Panc1 (cell line): ENCODE data around the gene LBH. TPM values are rescaled to one million over a fixed set of nuclear protein-coding genes. Genes with fewer than 3 reads are reported as not detected.
A peak's percentile ranks its signal among the peaks of the same experiment; 100 is the strongest.

Source experiments
- ATAC-seq: fragments of 200-7000 bp; cut with Tn5 transposase; 2 replicates; pipeline ENCODE4 v1.9.1; 2020; ENCODE audit warnings: mild to moderate bottlenecking, moderate library complexity
- BruUV-seq: library from RNA; stranded (reverse); fragments of 400-500 nt; replicated peaks from 2 replicates; lab custom pipeline; 2021; lab: Mats Ljungman, UMichigan
- CTCF ChIA-PET: fragments of 300-600 bp; sonication (Branson Sonifier 250); formaldehyde crosslinking; loops from one replicate; lab custom pipeline; 2022; ENCODE audit warnings: antibody characterized with exemption; lab: Charles Lee
- POLR2A ChIA-PET: fragments of 300-600 bp; sonication (Branson Sonifier 250); formaldehyde crosslinking; loops from one replicate; lab custom pipeline; 2022; ENCODE audit warnings: antibody characterized with exemption; lab: Charles Lee
- DNase-seq: peaks from one replicate; pipeline ENCODE4 v3.0.0-alpha.2; 2010; ENCODE audit warnings: low read depth, low spot score
- H3K27ac ChIP-seq: 2 replicates; pipeline ENCODE4 v1.5.1; 2011; ENCODE audit warnings: mild to moderate bottlenecking, low read length, inconsistent platforms
- H3K27me3 ChIP-seq: fragments of 200-500 bp; sonication (Bioruptor generic); 2 replicates; pipeline ENCODE4 v1.6.0; 2014; ENCODE audit warnings: low read length, inconsistent platforms; ENCODE audit not compliant: control insufficient read depth, insufficient read depth
- H3K36me3 ChIP-seq: fragments of 200-500 bp; sonication (Bioruptor generic); 2 replicates; pipeline ENCODE4 v1.5.1; 2014; ENCODE audit warnings: inconsistent platforms, mild to moderate bottlenecking, low read length, moderate library complexity; ENCODE audit not compliant: control insufficient read depth, insufficient read depth
- H3K4me1 ChIP-seq: 2 replicates; pipeline ENCODE4 v1.5.1; 2011; ENCODE audit warnings: inconsistent platforms, mild to moderate bottlenecking, low read length, moderate library complexity; ENCODE audit not compliant: control insufficient read depth, insufficient read depth
- H3K4me3 ChIP-seq, 2 experiments: 2 replicates each; pipeline ENCODE4 v1.5.1; 2011 to 2012; ENCODE audit warnings: low read depth in 2 of 2, low read length in 2 of 2, mild to moderate bottlenecking in 2 of 2, inconsistent platforms in 1 of 2, moderate library complexity in 1 of 2
- H3K9me3 ChIP-seq: fragments of 200-500 bp; sonication (Bioruptor generic); 2 replicates; pipeline ENCODE4 v1.5.1; 2014; ENCODE audit warnings: low read depth, mild to moderate bottlenecking, inconsistent platforms, low read length, moderate library complexity; ENCODE audit not compliant: control insufficient read depth, insufficient read depth
- CTCF ChIP-seq: fragments of 450-650 bp; IDR thresholded peaks from 2 replicates; pipeline ENCODE4 v1.5.1; 2017; ENCODE audit warnings: mild to moderate bottlenecking
- POLR2AphosphoS5 ChIP-seq: IDR thresholded peaks from 2 replicates; pipeline ENCODE4 v1.6.1; 2012; ENCODE audit warnings: mild to moderate bottlenecking, low read depth, low read length, moderate library complexity
- REST ChIP-seq, 2 experiments: IDR thresholded peaks; 2 replicates each; pipeline ENCODE4 v1.6.1; 2011 to 2012; ENCODE audit warnings: low read depth in 2 of 2, control low read depth in 1 of 2, low read length in 1 of 2, mild to moderate bottlenecking in 1 of 2, moderate library complexity in 1 of 2; ENCODE audit not compliant: insufficient read depth in 1 of 2
- SIN3A ChIP-seq: IDR thresholded peaks from 2 replicates; pipeline ENCODE4 v1.6.1; 2012; ENCODE audit warnings: low read depth, mild to moderate bottlenecking, low read length, moderate library complexity, borderline replicate concordance; ENCODE audit not compliant: insufficient read depth
- TCF7L2 ChIP-seq: IDR thresholded peaks from 2 replicates; pipeline ENCODE4 v1.6.1; 2011; ENCODE audit warnings: mild to moderate bottlenecking, low read depth, low read length, inconsistent platforms
- in situ Hi-C: cut with HindIII; loops from 2 replicates; pipeline ENCODE4 v1.10.0; 2016; ENCODE audit warnings: low sequenced_read_pairs, low pct_unique_long_range_greater_than_20kb
- intact Hi-C: fragments of 100-400 bp; cut with micrococcal nuclease; formaldehyde crosslinking; loops from one replicate; pipeline ENCODE4 v1.10.0; 2022; ENCODE audit not compliant: unreplicated experiment
- total RNA-seq: library from RNA; stranded (reverse); gene quantifications from one replicate; pipeline ENCODE4 v1.2.1, GENCODE V29; 2021; ENCODE audit not compliant: unreplicated experiment

Gene LBH
- total RNA-seq, 1 experiment from 2014 or later: 2.2 TPM

- BruUV-seq: no TSS peak
- in situ Hi-C loops (no loop called here), intact Hi-C loops (no loop called here)
- Histone ChIP-seq H3K9me3 (no peaks in the 10 kb centered on the region), H3K4me3 (no peak overlapping the region), H3K27ac (no peak overlapping the region), H3K27me3 (peaks cover 5% of the 10 kb centered on the region), H3K36me3 (no peaks in the 10 kb centered on the region), H3K4me1 (no peaks in the 10 kb centered on the region)
- DNase-seq (no peak), ATAC-seq (no peak)
- TF ChIP-seq TCF7L2: no peak
- TF ChIP-seq POLR2AphosphoS5: no peak
- no peak for TF ChIP-seq CTCF
- ChIA-PET CTCF (interaction anchor here (1.1 kb wide), 1 partner anchor 504 kb away, joined by 4 read pairs; no protein-coding TSS in a partner anchor), POLR2A (no interaction called here)
Observed at GRCh38 chr2:30206461-30207430, 24.6 kb upstream of the LBH start.

- Histone ChIP-seq H3K27ac (no peak overlapping the region), H3K4me3 (no peak overlapping the region), H3K27me3 (no peaks in the 10 kb centered on the region; the same call in 1 of the 2 replicates), H3K9me3 (no peaks in the 10 kb centered on the region), H3K36me3 (no peaks in the 10 kb centered on the region), H3K4me1 (no peaks in the 10 kb centered on the region)
- DNase-seq (peak; percentile 51), ATAC-seq (peak; percentile 97)
- TF ChIP-seq REST (IDR thresholded peaks at IDR 0.05; ENCODE audit: insufficient read depth in 1 of 2, low read depth in 2 of 2, low read length in 1 of 2) (no peak), POLR2AphosphoS5 (no peak), TCF7L2 (no peak), SIN3A (no peak), CTCF (peak; percentile 88)
- in situ Hi-C loops (no loop called here), intact Hi-C loops (loop anchor here (1.0 kb wide), 1 partner anchor 499 kb away; no protein-coding TSS in a partner anchor)
- ChIA-PET CTCF (interaction anchor here (1.0 to 1.4 kb wide), 2 partner anchors 43 to 503 kb away, joined by 4 to 12 read pairs; no protein-coding TSS in a partner anchor), POLR2A (no interaction called here)
- no TSS peak for BruUV-seq
Observed at GRCh38 chr2:30208453-30208852, 22.9 kb upstream of the LBH start.
